Panc1 (cell line): ENCODE results near the gene IFITM2.

ENCODE experiments used
- CTCF ChIP-seq: fragments of 450-650 bp; IDR thresholded peaks from 2 replicates; pipeline ENCODE4 v1.5.1; 2017; ENCODE audit warnings: mild to moderate bottlenecking
- POLR2AphosphoS5 ChIP-seq: IDR thresholded peaks from 2 replicates; pipeline ENCODE4 v1.6.1; 2012; ENCODE audit warnings: mild to moderate bottlenecking, low read depth, low read length, moderate library complexity
- REST ChIP-seq, 2 experiments: IDR thresholded peaks; 2 replicates each; pipeline ENCODE4 v1.6.1; 2011 to 2012; ENCODE audit warnings: low read depth in 2 of 2, control low read depth in 1 of 2, low read length in 1 of 2, mild to moderate bottlenecking in 1 of 2, moderate library complexity in 1 of 2; ENCODE audit not compliant: insufficient read depth in 1 of 2
- SIN3A ChIP-seq: IDR thresholded peaks from 2 replicates; pipeline ENCODE4 v1.6.1; 2012; ENCODE audit warnings: low read depth, mild to moderate bottlenecking, low read length, moderate library complexity, borderline replicate concordance; ENCODE audit not compliant: insufficient read depth

- no peak for TF ChIP-seq CTCF
- TF ChIP-seq REST (IDR thresholded peaks at IDR 0.05; ENCODE audit: insufficient read depth in 1 of 2, low read depth in 2 of 2, low read length in 1 of 2) = no peak
- no peak for TF ChIP-seq POLR2AphosphoS5
- TF ChIP-seq SIN3A = no peak
These were observed 808 bp upstream of the IFITM2 start for GRCh38 chr11:306645-307371.
